Stimulated activated CD8-positive, alpha-beta memory T cell treated with anti-CD3 and anti-CD28 coated beads, Interleukin-4, amount 100 ng/mL, for 48 hours (primary cell): ENCODE measurements around the gene VASH1.
A peak's percentile ranks its signal among the peaks of the same experiment; 100 is the strongest.
"Not testable (repeated sequence)": the region's sequence is repeated elsewhere in the genome, so short reads cannot be mapped to it uniquely, and the experiment has no call there.

Experiments
- DNase-seq: peaks from one replicate; pipeline ENCODE4 v3.0.0-alpha.2; 2020

VASH1 gene

GRCh38 chr14:76761136-76761959, at the start of gene VASH1:
Gene VASH1 (plus strand): TSS chr14:76761468. CDS start chr14:76762822, 1,354 bp downstream.
- peak; percentile 77 for DNase-seq

DNA sequence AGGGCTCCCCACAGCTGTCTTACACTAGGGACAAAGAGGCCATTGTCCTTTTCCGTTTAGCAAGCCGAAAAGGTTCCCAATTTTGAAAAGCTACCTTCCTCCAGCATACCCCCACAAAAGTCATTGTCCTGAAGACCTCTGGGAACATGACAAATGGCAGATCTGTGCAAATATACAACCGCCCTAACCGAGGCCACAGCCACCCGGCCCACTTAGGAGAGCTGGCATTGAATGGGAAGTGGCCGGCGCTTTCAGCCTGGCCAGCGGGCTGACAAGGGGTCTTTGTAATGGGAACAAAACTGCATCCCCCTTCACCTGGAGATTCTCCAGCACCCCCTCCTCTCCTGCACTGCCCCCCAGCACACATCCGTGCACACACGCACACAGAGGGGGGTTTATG, 48.1 kb upstream of the VASH1 start:
- no peak for DNase-seq

DNA sequence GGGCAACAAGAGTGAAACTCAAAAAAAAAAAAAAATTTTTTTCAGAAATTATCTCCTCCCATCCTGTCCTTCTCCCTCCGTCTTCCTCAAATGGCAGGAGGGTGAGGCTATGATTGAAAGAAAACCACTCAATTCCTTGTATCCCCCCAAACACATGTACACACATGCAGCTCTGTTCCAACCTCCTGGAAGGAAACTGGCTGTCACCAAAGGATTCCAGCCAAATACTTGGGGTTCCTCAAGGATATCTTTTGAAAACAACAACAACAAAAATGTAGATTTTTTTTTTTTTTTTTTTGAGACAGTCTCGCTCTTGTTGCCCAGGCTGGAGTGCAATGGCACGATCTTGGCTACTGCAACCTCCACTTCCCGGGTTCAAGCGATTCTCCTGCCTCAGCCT, 46.8 kb upstream of the VASH1 start:
- DNase-seq: no peak

DNA sequence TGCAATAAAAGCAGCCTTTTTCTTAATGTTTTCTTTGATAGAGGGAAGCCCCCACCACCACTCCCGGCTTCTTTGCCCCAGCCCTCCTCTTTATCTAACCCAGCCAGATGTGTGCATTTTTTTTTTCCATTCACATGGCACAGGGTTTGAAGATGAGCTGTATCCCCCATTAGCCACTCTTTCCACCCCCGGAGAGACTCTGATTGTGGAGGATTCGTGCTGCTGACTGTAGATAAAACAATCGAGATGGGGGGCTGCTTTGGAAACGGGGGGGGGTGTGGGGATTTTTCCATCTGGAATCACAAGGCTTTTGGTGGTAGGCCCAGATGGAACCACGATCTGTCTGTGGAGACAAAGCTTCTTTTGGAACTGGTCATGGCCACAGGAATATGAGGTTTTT, 46.2 kb upstream of the VASH1 start:
- no peak for DNase-seq

- no peak for DNase-seq
These were observed 45.7 kb upstream of the VASH1 start for GRCh38 chr14:76715511-76716081.

- DNase-seq: no peak
These were observed 45.0 kb upstream of the VASH1 start for GRCh38 chr14:76716285-76716684.

DNA sequence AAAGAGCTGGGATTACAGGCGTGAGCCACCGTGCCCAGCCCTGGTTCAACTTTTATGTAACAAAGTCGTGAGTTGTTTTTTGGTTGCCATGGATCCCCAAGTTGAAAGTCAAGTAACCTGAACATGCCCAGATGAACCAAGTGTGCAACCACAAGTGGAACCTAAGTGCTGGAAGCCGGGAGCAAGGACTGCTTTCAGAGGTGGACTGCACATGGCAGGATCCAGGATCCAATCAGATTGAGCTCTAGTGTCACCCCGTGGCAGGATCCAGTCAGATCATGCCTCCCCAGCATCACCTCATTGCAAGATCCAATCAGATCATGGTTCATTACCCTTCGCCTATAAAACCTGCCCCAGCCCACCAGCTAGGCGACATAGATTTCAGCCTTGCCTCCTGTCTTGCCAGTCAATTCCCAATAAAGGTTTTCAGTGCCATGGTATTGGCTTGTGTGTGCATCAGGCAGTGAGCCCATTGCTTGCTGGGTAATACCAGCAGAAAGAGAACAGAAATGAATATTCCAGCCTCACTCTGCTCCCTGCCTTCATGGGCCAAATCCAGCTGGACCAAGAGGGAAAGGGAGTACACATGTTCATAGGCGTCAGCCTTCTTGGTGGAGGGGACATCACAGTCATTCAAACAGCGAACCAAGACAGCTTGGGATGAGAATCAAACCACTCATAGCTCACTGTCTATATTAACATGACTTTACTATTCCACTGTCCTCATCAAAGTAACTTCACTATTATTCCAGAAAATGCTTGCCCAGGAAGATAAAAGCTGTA, 43.6 kb upstream of the VASH1 start:
- DNase-seq: no peak

DNA sequence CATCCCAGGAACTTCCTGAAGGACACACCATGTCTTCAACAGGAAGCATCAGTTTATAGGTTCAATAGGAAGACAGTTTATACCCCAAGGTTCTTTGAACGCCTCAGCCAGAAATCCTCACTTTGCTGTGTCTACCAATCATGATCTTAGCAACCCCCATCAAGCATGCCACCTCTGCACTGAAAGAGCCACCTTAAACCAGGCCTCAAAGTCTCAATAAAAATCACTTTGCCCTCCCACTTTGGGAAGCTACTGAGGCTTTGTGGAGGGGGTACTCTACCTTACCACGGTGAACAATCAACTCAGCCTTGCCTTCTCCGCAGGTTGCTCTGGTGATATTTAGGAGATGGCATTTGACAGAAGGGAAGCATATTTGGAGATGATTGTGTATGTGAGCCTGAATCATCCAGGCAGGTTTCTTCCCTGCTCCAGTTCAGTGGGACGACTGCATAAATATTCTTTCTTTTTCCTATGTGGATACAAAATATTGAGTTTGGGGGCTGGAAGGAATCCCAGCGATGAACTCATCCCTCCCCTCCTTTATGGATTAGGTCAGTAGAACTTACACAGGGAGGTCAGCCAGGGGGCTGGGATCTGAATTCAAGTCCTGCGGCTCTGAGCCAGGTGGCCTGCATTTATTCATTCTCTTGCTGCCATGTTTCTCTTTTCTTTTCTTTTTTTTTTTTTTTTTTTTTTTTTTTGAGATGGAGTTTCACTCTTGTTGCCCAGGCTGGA, 42.8 kb upstream of the VASH1 start:
- DNase-seq: no peak

- DNase-seq: no peak
These were observed 41.6 kb upstream of the VASH1 start for GRCh38 chr14:76719666-76720065.

DNA sequence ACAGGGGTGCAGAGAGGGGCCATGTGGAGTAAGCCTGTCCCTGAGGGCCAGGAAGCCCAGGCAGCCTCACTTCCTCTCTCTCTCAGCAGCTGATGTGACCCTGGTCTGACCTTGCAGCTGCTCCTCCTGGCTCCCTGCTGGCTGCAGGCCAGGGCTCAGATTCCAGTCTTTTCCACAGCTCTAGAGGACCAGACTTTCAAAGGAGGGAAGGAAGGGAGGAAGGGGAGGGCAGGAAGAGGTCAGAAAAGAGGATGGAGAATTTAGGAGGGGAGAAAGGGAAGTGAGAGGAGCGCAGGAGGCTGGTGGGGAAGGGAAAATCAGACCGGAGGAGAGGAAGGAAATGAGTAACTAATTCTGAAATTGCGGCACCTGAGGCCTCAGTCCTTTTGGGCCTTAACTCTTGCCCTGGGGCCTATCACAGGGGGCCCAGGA, 40.9 kb upstream of the VASH1 start:
- DNase-seq: no peak

- not testable (repeated sequence) for DNase-seq
These were observed 39.8 kb upstream of the VASH1 start for GRCh38 chr14:76721506-76721905.

- DNase-seq: no peak
These were observed 36.4 kb upstream of the VASH1 start for GRCh38 chr14:76724651-76725550.

DNA sequence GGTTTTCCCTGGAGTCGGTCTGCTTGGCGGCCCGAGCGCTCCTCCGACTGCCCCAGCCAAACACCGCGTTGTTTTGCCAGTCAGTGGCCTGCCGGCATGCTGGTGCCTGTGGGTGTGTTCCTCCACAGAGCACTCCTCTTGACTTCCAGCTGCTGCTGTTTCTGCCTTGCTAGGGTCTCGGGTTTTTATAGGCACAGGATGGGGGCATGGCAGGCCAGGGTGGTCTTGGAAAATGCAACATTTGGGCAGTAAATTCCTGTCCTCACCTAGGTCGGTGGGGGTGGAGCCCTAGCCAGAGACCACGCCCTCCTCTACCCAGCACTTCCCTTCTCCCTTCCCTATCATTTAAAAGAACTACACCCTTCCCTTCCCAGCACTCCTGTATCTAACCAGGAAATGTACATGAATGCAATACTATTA, 34.7 kb upstream of the VASH1 start:
- no peak for DNase-seq

DNA sequence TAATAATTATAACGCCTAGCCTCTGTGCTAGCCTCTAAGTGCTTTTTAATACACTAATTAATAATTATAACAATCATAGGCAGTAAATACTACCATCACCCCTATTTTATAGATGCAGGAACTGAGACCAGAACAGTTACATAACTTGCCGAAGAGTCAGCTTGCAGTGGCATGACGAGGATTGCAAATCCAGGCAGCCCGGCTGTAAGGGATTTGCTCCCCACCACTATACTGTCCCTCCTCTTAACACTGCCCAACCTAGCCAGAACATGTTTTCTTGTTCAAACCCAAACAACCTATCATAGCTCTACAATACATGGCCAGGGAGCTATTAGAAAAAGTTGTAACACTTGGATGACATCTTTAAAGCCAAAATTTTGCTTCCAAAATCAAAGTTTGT, 33.9 kb upstream of the VASH1 start:
- no peak for DNase-seq

GRCh38 chr14:76727901-76728300, 33.4 kb upstream of the VASH1 start:
- DNase-seq: no peak

- DNase-seq: no peak
These were observed 32.0 kb upstream of the VASH1 start for GRCh38 chr14:76729258-76729657.

DNA sequence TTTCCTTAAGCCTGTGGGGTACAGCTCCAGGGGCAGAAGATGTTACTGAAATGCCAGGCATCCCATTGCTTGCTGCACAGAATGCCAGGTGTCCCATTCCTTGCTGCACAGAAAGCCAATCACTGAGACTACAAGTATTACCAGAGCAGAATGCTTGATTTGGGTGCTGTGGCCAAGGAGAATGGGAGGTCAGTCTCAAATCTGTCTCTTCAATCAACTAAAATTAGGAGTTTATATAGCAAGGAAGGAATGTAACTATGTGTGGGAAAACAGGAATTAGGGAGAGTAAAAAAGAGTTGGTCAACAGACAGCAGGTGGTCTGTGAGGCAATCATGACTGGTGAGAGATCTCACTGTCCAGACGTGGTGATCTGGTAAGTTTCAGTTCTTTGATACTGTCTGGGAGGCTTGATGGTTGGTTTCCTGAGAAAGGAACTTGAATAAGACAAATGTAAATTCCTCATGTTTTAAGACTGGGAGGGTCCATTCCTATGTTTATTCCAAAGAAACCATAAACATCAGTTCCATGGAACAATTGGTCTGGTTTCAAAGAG, 31.2 kb upstream of the VASH1 start:
- DNase-seq: no peak

DNA sequence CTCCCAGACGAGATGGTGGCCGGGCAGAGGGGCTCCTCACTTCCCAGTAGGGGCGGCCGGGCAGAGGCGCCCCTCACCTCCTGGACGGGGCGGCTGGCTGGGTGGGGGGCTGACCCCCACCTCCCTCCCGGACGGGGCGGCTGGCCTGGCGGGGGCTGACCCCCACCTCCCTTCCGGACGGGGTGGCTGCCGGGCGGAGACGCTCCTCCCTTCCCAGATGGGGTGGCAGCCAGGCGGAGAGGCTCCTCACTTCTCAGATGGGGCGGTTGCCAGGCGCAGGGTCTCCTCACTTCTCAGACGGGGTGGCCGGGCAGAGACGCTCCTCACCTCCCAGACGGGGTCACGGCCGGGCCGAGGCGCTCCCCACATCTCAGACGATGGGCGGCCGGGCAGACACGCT, 26.8 kb upstream of the VASH1 start:
- not testable (repeated sequence) for DNase-seq

DNA sequence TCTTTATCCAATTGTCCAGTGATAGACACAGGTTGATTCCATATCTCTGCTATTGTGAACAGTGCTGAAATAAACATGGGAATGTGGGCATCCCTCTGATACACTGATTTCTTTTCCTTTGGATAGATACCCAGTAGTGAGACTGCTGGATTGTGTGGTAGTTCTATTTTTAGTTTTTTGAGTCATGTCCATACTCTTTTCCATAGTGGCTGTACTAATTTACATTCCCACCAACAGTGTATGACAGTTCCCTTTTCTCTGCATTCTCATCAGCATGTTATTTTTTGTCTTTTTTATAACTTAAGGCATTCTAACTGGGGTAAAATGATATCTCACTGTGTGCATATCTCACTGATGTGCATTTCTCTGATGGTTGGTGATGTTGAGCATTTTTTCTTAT, 24.8 kb upstream of the VASH1 start:
- no peak for DNase-seq

GRCh38 chr14:76741074-76741473, 20.2 kb upstream of the VASH1 start:
- no peak for DNase-seq

GRCh38 chr14:76742185-76742584, 19.1 kb upstream of the VASH1 start:
- DNase-seq: no peak

GRCh38 chr14:76742966-76743365, 18.3 kb upstream of the VASH1 start:
- no peak for DNase-seq
